HG02870 (cell line): ENCODE measurements around the gene JUNB.
"Not testable (repeated sequence)": the region's sequence is repeated elsewhere in the genome, so short reads cannot be mapped to it uniquely, and the experiment has no call there.

Experiments used
- ATAC-seq: cut with Tn5 transposase; IDR thresholded peaks from one replicate; pipeline ENCODE4 v1.9.1; 2021; ENCODE audit warnings: mild to moderate bottlenecking, moderate library complexity; ENCODE audit not compliant: unreplicated experiment

Gene JUNB

GRCh38 chr19:12788682-12789097 lies 2.6 kb upstream of the JUNB start:
- no peak for ATAC-seq

- no peak for ATAC-seq
These were observed 2.0 kb upstream of the JUNB start for GRCh38 chr19:12789098-12789903.

- peak; percentile 40 for ATAC-seq
These were observed 1.2 kb upstream of the JUNB start for GRCh38 chr19:12789904-12790619.

GRCh38 chr19:12790628-12791344 lies 500 bp upstream of the JUNB start:
- ATAC-seq: no peak

- ATAC-seq: no peak
These were observed 966 bp downstream of the JUNB start for GRCh38 chr19:12792051-12792852.

GRCh38 chr19:12792853-12793289 lies 1.6 kb downstream of the JUNB start:
- no peak for ATAC-seq

GRCh38 chr19:12793290-12794195 lies 2.3 kb downstream of the JUNB start:
- peak; percentile 28 for ATAC-seq

- no peak for ATAC-seq
These were observed 3.1 kb downstream of the JUNB start for GRCh38 chr19:12794196-12794941.

- ATAC-seq: no peak
These were observed 3.7 kb downstream of the JUNB start for GRCh38 chr19:12794971-12795381.

- no peak for ATAC-seq
These were observed 5.1 kb downstream of the JUNB start for GRCh38 chr19:12796146-12797071.

- no peak for ATAC-seq
These were observed 5.9 kb downstream of the JUNB start for GRCh38 chr19:12797141-12797587.

- not testable (repeated sequence) for ATAC-seq
These were observed 6.3 kb downstream of the JUNB start for GRCh38 chr19:12797607-12798006.

GRCh38 chr19:12799742-12800465 lies 8.6 kb downstream of the JUNB start:
- ATAC-seq: no peak

- no peak for ATAC-seq
These were observed 9.1 kb downstream of the JUNB start for GRCh38 chr19:12800466-12800770.

- ATAC-seq: no peak
These were observed 9.7 kb downstream of the JUNB start for GRCh38 chr19:12800923-12801465.

- peak; percentile 37 for ATAC-seq
These were observed 10.4 kb downstream of the JUNB start, which contains the start of the genes PRDX2 and THSD8 for GRCh38 chr19:12801466-12802266. PRDX2 (minus strand) TSS chr19:12801800; CDS start chr19:12801261, 539 bp downstream. THSD8 (plus strand) TSS chr19:12802069; CDS start chr19:12802072, 3 bp downstream.
